ENCODE results near the gene SLC7A8.

GRCh38 chr14:23143911-23144310 lies 39.5 kb downstream of the SLC7A8 start:
- TF ChIP-seq CTCF (IDR thresholded peaks at IDR 0.05) (no peak), EZH2phosphoT487 (IDR thresholded peaks at IDR 0.05) (no peak)

All from neural progenitor cell (in vitro differentiated cells).